Neuron (in vitro differentiated cells): ENCODE results near the gene DENND1A.

Source experiments
- H2AFZ ChIP-seq: one replicate; pipeline ENCODE4 v1.6.1; 2013; ENCODE audit warnings: low read depth, mild to moderate bottlenecking, inconsistent platforms, low read length, moderate library complexity
- H3K27me3 ChIP-seq: one replicate; pipeline ENCODE4 v1.6.1; 2013; ENCODE audit warnings: low read length; ENCODE audit not compliant: insufficient read depth
- H3K36me3 ChIP-seq: one replicate; pipeline ENCODE4 v1.6.1; 2013; ENCODE audit warnings: low read length; ENCODE audit not compliant: insufficient read depth
- H3K4me1 ChIP-seq: one replicate; pipeline ENCODE4 v1.6.1; 2013; ENCODE audit warnings: low read length; ENCODE audit not compliant: insufficient read depth
- H3K4me3 ChIP-seq: 2 replicates; pipeline ENCODE4 v1.5.1; 2013; ENCODE audit warnings: mild to moderate bottlenecking, low read length, moderate library complexity
- H3K9me3 ChIP-seq: one replicate; pipeline ENCODE4 v1.6.1; 2013; ENCODE audit warnings: low read length

The DENND1A gene

DNA sequence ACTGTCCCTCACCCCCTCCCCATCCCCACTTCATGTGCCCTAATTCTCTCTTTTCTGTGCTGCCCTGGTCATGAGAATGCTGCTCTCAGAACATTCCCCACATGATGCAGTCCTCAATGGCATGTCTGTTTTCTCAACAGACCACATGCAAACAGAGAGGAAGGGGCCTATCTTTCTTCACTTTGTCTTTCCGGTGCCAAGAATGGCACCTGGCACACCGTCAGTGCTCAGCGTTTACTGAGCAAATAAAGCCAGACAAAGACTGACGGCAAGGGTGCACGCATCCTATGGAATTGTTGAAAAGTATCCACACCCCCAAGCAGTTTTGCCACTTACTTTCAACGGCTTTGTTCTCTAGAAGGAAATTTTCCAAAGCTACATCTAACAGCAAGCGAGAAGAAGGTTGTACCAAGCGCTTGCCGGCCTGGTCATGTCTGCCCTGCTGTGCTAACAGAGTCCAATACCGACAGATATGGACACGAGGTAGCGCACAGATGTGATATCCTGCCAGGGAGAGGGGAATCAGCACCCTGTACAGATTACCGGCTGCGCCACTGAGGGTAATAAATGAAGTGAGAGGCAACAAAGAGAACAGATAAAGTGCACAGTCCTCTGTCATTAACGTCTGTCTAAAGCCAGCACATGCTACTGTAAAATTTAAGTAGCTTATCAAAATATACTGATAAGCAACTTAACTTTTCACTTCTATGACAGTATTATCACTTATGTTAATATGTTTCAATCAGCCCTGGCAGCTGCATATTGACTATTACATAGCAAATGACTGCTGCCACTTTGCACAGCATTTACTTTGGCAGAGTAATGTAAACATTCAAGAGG lies 251.7 kb downstream of the DENND1A start:
- Histone ChIP-seq H3K36me3 (no peaks in the 10 kb centered on the region), H3K27me3 (no peaks in the 10 kb centered on the region)

DNA sequence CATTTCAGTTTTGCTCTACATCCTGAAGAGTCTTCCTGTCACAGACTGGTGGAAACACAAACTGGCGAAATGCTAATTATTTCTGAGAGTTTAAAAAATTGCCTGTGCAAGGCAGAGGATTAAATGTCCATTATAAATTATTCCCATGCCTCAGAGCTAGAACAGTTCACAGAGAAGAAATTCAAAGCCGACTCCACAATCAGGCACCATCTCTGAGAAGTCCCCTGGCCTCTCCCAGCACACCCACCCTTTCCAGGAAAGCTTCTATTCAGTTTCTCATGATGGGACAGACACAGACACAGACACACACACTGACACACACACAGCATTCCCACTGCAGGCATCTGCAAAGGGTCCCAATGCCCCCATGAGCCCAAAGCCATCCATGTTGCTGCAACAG lies 253.1 kb downstream of the DENND1A start:
- no peaks in the 10 kb centered on the region for H3K4me1 ChIP-seq
- H3K9me3 ChIP-seq = peaks cover 8% of the 10 kb centered on the region
- H3K36me3 ChIP-seq = no peaks in the 10 kb centered on the region
- no peaks in the 10 kb centered on the region for H3K27me3 ChIP-seq
- no peak overlapping the region for H3K4me3 ChIP-seq
- H2AFZ ChIP-seq = no peak overlapping the region

More for the DNA sequence above, 251.7 kb downstream of the DENND1A start:
- Histone ChIP-seq H2AFZ (no peak overlapping the region), H3K4me3 (no peak overlapping the region), H3K4me1 (no peaks in the 10 kb centered on the region), H3K9me3 (peaks cover 8% of the 10 kb centered on the region)

DNA sequence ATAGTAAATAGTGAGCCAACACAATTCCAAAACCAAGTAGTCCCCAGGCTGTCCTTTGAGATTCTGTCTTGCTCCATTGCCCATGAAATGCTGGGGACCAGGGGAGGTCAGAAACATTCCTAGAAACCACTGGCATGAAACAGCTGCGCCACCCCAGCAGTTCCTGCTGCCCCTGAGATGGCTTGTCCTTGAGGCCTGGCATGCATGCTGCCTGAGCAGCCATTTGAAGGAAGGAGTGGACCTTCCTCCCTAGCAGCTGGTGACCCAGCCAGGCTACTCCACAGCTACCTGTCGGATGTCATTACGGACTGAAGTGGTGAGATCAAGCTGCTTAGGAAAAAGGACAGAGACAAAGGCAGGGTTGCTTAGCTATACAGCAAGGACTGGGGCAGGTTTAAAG lies 260.6 kb downstream of the DENND1A start:
- H3K9me3 ChIP-seq = peaks cover 7% of the 10 kb centered on the region
- H2AFZ ChIP-seq = no peak overlapping the region
- no peaks in the 10 kb centered on the region for H3K27me3 ChIP-seq
- H3K4me1 ChIP-seq = no peaks in the 10 kb centered on the region
- H3K4me3 ChIP-seq = no peak overlapping the region
- H3K36me3 ChIP-seq = no peaks in the 10 kb centered on the region

DNA sequence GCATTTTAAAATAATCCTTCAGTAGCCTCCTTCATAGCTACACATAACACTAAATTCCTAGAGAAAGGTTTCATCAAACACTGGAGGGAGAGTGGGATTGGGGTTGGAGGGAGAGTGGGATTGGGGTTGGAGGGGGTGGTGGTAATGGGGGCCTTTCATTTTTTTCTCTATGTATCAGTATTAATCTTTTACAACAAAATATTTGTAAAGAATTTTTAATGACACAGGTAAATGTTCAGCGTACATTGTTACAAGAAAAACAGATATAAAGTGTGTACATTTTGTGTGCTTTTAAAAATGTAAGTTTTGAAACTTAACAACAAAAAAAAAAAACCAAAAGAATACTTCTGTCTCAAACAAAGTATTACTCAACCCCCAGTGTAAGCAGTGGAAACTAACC lies 266.4 kb downstream of the DENND1A start:
- Histone ChIP-seq H3K27me3 (no peaks in the 10 kb centered on the region), H2AFZ (no peak overlapping the region), H3K4me1 (no peaks in the 10 kb centered on the region), H3K36me3 (no peaks in the 10 kb centered on the region), H3K4me3 (no peak overlapping the region), H3K9me3 (peaks cover 8% of the 10 kb centered on the region)

DNA sequence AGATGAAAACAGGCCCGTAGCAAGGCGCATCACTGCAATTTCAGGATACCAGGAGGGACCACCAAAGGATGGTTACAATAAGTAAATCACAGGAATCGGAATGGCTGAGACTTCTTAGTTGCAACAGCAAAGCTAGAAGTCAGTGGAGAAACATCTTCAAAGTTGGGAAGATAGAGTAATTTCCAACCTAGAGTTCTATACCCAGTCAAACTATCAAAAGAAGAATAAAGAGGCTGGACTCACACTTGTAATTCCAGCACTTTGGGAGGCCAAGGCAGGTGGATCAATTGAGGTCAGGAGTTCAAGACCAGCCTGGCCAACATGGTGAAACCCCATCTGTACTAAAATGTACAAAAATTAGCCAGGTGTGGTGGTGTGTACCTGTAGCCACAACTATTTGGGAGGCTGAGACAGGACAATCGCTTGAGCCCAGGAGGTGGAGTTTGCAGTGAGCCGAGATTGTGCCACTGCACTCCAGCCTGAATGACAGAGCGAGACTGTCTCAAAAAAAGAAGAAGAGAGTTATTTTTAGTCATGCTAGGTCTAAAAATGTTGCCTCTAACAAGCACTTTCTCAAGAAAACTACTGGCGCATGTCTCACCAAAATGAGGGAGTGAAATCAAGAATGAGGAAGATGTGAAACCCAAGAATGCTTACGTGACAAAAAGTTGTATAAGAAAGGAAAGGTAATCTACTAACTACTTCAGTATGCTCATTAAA lies 267.7 kb downstream of the DENND1A start:
- no peak overlapping the region for H2AFZ ChIP-seq
- no peaks in the 10 kb centered on the region for H3K27me3 ChIP-seq
- H3K36me3 ChIP-seq = no peaks in the 10 kb centered on the region
- H3K4me1 ChIP-seq = no peaks in the 10 kb centered on the region
- peaks cover 8% of the 10 kb centered on the region for H3K9me3 ChIP-seq
- no peak overlapping the region for H3K4me3 ChIP-seq

DNA sequence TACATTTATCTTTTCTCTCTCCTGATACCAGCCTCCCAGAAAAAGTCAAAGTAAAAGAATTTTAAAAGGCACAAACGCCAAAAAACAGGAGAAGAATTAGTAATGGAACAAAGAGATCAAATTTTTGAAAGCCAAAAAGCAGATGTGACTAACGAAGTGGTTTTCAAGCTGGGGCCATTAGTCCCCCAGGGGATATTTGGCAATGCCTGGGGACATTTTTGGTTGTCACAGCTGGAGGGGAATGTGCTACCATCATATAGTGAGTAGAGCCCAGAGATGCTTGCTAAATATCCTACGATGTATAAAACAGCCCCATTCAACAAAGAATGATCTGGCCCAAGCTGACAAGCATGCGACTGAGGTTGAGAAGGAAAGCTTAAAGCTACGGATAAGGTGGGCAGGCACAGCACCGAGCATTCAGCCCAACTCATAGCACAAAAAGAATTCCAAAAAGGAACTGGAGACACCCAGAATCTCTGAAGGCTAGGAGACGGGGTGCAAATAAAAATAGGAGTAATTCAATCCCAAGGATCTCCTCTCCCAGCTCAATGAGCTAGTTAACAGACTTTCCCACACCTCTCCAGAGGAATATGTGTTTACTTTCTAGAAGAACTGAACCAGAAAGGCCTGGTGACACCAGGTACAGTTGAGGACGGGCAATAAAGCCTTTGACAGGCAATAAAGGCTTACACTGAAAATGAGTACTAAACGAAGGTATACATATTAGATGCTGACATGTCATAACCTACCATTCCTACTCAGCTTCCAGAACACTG lies 269.0 kb downstream of the DENND1A start:
- Histone ChIP-seq H2AFZ (no peak overlapping the region), H3K4me3 (no peak overlapping the region), H3K4me1 (no peaks in the 10 kb centered on the region), H3K36me3 (no peaks in the 10 kb centered on the region), H3K27me3 (no peaks in the 10 kb centered on the region), H3K9me3 (peaks cover 7% of the 10 kb centered on the region)

DNA sequence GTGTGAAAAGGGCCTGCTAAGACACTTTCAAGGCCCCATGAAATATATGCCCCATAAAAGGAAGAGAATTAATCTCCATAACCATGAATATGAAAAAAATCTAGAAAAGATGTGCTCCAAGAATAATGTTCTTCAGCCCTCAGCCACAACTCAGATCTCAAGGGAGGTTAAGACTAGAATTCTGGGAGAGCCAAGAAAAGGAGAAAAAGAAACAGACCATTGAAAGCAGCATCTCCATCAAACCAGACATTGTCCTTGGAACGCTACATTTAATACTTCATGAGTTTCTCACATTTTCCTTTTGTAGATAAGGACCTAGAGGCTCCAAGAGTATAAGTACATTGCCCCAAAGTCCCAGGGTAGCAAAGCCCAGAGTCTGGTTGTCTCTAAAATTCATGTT lies 270.6 kb downstream of the DENND1A start:
- no peaks in the 10 kb centered on the region for H3K4me1 ChIP-seq
- H3K36me3 ChIP-seq = no peaks in the 10 kb centered on the region
- H3K27me3 ChIP-seq = no peaks in the 10 kb centered on the region
- H3K9me3 ChIP-seq = peaks cover 5% of the 10 kb centered on the region
- H3K4me3 ChIP-seq = no peak overlapping the region
- H2AFZ ChIP-seq = no peak overlapping the region

DNA sequence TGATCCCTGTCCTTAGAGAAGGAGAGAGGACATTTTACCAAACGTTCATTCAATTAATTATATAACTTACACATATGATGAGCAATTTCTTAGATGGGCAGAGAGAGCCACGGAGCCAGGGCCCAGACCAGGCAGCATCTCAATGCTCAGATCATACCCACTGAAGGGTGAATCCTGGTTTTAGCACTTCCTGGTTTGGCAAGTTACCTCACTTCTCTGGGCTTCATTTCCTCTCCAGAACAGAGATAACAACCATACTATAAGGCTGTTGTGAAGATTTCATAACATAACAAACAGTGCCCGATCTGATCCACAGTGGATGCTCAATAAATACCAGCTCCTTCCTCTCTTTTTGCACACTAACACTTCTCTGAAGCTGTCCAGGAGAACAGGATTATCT lies 271.1 kb downstream of the DENND1A start:
- no peaks in the 10 kb centered on the region for H3K4me1 ChIP-seq
- no peak overlapping the region for H2AFZ ChIP-seq
- no peak overlapping the region for H3K4me3 ChIP-seq
- H3K36me3 ChIP-seq = no peaks in the 10 kb centered on the region
- peaks cover 3% of the 10 kb centered on the region for H3K9me3 ChIP-seq
- no peaks in the 10 kb centered on the region for H3K27me3 ChIP-seq

DNA sequence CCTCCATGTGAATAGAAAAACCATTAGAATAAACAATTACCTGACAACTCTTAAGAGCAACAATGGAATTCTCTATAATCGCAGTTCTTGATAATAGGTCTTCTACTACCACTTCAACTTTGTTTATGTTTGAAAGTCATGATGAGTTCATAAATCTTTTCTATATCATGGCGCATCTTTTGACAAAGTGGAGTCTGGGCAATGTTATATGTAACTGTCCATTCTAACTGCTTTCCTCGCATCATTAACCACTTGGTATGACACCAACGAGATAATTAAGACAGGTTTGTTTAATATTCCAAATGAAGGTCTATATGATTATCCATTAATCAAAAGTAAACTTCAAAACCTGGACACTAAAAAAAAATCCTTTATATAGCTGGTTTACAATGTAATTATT lies 272.0 kb downstream of the DENND1A start:
- Histone ChIP-seq H3K4me1 (no peaks in the 10 kb centered on the region), H2AFZ (no peak overlapping the region), H3K36me3 (no peaks in the 10 kb centered on the region), H3K9me3 (peaks cover 2% of the 10 kb centered on the region), H3K27me3 (no peaks in the 10 kb centered on the region), H3K4me3 (no peak overlapping the region)

DNA sequence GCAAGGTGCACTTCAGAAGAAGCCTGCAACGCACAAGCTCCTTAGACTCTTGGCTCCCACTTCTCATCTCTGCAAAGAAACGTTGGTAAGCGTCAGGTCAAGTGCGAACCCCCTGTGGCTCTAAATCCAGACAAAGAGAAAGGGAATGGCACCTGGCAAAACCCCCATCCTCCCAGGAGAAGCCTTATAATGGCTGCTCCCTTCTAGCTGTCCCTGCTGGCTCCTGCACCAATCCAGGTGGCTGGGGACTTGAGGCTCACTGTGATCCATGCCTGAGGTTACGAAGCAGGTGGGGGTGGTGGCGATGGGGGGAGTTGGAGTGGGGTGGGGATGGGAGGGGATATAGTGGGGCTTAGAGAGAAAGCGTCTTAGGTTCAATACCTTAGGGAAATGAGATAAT lies 272.8 kb downstream of the DENND1A start:
- H3K27me3 ChIP-seq = no peaks in the 10 kb centered on the region
- H3K36me3 ChIP-seq = no peaks in the 10 kb centered on the region
- H3K4me3 ChIP-seq = no peak overlapping the region
- no peaks in the 10 kb centered on the region for H3K4me1 ChIP-seq
- H3K9me3 ChIP-seq = no peaks in the 10 kb centered on the region
- no peak overlapping the region for H2AFZ ChIP-seq

DNA sequence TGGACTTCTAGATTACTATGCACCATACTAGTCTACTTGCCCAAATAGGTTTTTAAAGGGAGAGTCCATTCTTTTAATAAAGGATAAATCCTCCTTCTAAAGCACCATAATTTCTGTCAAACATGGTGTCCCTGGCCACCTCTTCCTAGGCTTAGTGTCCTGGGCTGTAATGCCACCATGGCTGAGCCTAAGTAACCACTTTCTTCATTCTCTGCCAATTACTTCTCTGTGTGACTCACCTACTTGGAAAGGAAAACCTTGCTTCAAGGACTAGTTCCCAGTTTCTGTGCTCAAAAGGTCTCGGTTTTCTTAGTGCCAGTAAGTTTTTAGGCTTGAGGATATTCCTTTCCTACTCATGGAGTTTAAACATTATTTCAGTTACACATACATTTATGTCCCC lies 273.4 kb downstream of the DENND1A start:
- no peaks in the 10 kb centered on the region for H3K27me3 ChIP-seq
- no peaks in the 10 kb centered on the region for H3K9me3 ChIP-seq
- no peak overlapping the region for H2AFZ ChIP-seq
- H3K4me1 ChIP-seq = no peaks in the 10 kb centered on the region
- H3K36me3 ChIP-seq = no peaks in the 10 kb centered on the region
- no peak overlapping the region for H3K4me3 ChIP-seq

DNA sequence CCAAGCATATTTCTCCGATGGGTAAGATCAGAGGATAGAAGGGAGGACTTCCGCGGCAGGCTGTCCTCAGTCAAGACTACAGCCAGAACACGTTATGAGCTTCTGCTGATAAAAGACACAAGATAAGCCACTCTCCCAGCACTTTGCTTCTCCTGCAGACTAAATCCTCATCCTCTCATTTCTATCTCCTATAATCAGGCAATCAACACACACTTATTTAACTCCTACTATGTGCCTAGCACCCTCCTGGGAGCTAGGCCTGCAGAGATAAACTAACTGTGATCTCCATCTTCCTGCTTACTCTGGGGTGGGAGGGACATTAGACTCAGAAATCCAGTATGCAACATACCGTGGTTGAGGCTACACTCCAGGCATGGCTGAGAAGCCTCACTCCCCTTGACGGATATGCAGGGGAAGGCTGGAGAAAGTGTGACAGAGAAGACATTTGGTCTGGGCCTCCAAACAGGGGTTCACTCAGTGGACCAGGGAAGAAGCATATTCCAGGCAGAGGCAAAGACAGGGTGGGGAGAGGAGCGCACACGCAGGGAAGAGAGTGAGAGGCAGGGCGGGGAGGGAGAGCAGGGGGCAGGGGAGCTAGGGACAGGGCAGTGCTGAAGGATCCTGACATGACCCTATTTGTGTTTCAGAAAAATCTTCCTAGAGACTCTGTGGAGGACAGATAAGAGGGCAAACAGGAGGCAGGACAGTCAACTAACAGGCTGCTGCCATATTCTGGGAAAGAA lies 274.1 kb downstream of the DENND1A start:
- no peak overlapping the region for H2AFZ ChIP-seq
- no peaks in the 10 kb centered on the region for H3K36me3 ChIP-seq
- H3K4me3 ChIP-seq = no peak overlapping the region
- no peaks in the 10 kb centered on the region for H3K9me3 ChIP-seq
- no peaks in the 10 kb centered on the region for H3K27me3 ChIP-seq
- no peaks in the 10 kb centered on the region for H3K4me1 ChIP-seq
